ENCODE data around the gene SVIL.
"Not testable (repeated sequence)": the region's sequence is repeated elsewhere in the genome, so short reads cannot be mapped to it uniquely, and the experiment has no call there.

Gene SVIL

GRCh38 chr10:29611781-29612381 is 22.9 kb downstream of the SVIL start:
- no peak for TF ChIP-seq CTCF (IDR thresholded peaks at IDR 0.05; ENCODE audit: insufficient read depth, low read depth, low read length, missing control alignments)
- H3K4me3 ChIP-seq (ENCODE audit: low read length), result no peak overlapping the region
- no peak for DNase-seq (ENCODE audit: low read depth)

GRCh38 chr10:29610876-29611647 is 23.7 kb downstream of the SVIL start:
- H3K4me3 ChIP-seq (ENCODE audit: low read length), result no peak overlapping the region
- DNase-seq (ENCODE audit: low read depth), result no peak
- no peak for TF ChIP-seq CTCF (IDR thresholded peaks at IDR 0.05; ENCODE audit: insufficient read depth, low read depth, low read length, missing control alignments)

- H3K4me3 ChIP-seq (ENCODE audit: low read length); DNase-seq (ENCODE audit: low read depth): not testable (repeated sequence)
These were observed 24.4 kb downstream of the SVIL start for GRCh38 chr10:29610331-29610730.

DNA sequence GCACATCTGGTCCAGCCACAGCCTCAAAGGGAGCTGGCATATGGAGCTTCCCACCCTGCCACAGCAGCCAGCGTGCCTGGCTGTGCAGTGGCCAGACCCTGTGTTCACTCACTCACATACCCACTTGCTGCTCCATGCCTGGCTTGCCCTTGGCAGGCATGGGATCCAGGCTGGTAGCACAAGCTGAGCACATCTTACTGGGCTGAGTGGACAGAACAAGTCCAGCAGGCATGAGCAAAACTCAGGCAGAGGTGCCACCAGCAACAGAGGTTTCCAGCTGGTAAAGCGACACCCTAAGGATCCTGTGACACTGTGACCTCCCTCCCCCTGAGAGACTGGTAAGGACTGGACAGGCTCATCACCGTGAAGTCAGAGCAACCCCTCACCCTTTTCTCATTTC is 25.1 kb downstream of the SVIL start:
- DNase-seq (ENCODE audit: low read depth), result no peak
- no peak for TF ChIP-seq CTCF (IDR thresholded peaks at IDR 0.05; ENCODE audit: insufficient read depth, low read depth, low read length, missing control alignments)
- no peak overlapping the region for H3K4me3 ChIP-seq (ENCODE audit: low read length)

DNA sequence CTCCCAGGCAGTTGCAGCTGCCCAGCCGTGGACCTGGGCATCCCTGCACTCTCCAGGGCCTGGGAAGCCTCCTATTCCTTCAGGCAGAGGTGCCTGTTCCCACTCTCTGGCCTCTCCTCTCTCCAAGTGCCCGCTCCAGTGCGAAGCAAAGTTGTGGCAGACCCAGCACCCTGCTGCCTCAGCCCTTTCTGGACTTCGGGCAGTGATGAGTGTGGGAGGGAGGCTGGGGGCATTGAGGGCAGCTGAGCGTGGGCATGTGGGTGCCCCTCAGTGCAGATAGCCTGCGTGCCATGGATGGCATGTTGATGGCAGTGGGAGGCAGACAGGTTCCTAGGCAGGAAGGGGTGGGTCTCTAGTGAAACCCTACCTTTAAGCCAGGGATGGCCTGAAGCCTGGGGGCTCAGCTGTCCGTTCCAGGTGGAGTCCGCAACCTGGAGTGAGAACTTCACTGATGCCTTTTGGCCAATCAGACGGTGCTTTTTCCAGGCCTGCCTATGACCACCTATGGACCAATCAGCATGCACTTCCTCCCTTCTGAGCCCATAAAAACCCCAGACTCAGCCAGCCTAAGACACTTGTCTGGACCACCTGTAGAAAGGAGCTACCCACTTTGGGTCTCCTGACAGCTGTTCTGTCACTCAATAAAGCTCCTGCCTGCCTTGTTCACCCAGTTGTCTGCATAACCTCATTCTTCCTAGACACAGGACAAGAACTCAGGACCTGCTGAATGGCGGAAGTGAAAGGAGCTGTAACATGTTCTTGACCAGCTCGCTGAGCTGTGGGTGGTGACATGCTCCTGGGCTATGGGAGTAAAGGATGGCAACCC is 26.1 kb downstream of the SVIL start:
- no peak overlapping the region for H3K4me3 ChIP-seq (ENCODE audit: low read length)
- DNase-seq (ENCODE audit: low read depth), result no peak
- no peak for TF ChIP-seq CTCF (IDR thresholded peaks at IDR 0.05; ENCODE audit: insufficient read depth, low read depth, low read length, missing control alignments)

DNA sequence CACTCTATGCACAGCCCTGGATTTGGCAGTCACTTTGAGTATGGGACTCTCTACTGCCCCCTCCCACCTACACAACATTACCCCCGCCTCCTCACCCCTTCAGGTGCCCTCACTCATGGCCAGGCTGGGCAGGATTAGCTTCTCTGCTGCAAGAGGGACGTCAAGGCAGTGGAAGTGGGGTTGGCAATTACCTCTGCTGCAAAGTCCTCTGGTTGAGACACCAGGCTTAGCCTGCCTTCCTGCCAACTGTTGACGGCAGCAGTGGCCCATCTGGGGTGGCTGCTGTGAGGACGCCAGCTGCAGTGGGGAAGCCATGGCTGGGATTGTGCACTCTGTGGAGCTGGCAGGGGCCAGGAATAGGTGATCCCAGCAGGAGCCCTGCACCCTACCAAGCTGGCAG is 26.7 kb downstream of the SVIL start:
- no peak for TF ChIP-seq CTCF (IDR thresholded peaks at IDR 0.05; ENCODE audit: insufficient read depth, low read depth, low read length, missing control alignments)
- no peak overlapping the region for H3K4me3 ChIP-seq (ENCODE audit: low read length)
- DNase-seq (ENCODE audit: low read depth), result no peak

GRCh38 chr10:29607576-29607975 is 27.2 kb downstream of the SVIL start:
- no peak overlapping the region for H3K4me3 ChIP-seq (ENCODE audit: low read length)
- no peak for TF ChIP-seq CTCF (IDR thresholded peaks at IDR 0.05; ENCODE audit: insufficient read depth, low read depth, low read length, missing control alignments)
- peak; percentile 72 for DNase-seq (ENCODE audit: low read depth)

DNA sequence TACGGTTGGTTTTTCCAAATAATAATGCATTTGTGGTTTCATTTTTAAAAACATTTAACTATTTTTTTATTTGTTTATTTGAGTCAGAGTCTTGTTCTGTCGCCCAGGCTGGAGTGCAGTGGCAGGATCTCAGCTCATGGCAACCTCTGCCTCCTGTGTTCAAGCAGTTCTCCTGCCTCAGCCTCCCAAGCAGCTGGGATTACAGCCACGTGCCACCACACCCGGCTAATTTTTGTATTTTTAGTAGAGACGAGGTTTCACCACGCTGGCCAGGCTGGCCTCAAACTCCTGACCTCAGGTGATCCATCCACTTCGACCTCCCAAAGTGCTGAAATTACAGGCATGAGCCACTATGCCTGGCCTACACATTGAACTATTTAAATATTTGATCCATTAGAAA is 28.1 kb downstream of the SVIL start:
- H3K4me3 ChIP-seq (ENCODE audit: low read length); DNase-seq (ENCODE audit: low read depth): not testable (repeated sequence)
